ENCODE results near the gene OGN. TPM values are rescaled to one million over a fixed set of nuclear protein-coding genes. Genes with fewer than 3 reads are reported as not detected.

OGN gene
- total RNA-seq, 1 experiment from 2014 or later: not detected

- no peaks in the 10 kb centered on the region for H3K23me2 ChIP-seq (ENCODE audit: insufficient read length, low read depth, low read length, poor library complexity, severe bottlenecking)
- no peaks in the 10 kb centered on the region for H3K4me1 Mint-ChIP-seq
- H2AK5ac ChIP-seq (ENCODE audit: insufficient read length, low read length): no peak overlapping the region
- no peak overlapping the region for H4K8ac ChIP-seq (replicated peaks; ENCODE audit: insufficient read length, low read depth, low read length)
- no peaks in the 10 kb centered on the region for H3K27me3 ChIP-seq (ENCODE audit: insufficient read depth, low read length)
- H3T11ph ChIP-seq (ENCODE audit: low read length): no peak overlapping the region
- no peak overlapping the region for H2BK12ac ChIP-seq (ENCODE audit: insufficient read length, low read depth, low read length)
- no peak overlapping the region for H3K9ac ChIP-seq (ENCODE audit: extremely low read depth, insufficient read length, low read length)
- no peak overlapping the region for H4K91ac ChIP-seq (ENCODE audit: insufficient read length, low read depth, low read length)
- H3K27ac ChIP-seq (ENCODE audit: insufficient read length, low read depth, low read length): no peak overlapping the region
- no peaks in the 10 kb centered on the region for H3K4me1 ChIP-seq (ENCODE audit: insufficient read depth, low read length)
- no peaks in the 10 kb centered on the region for H3K9me3 Mint-ChIP-seq
- H3K4me3 Mint-ChIP-seq: no peak overlapping the region
- no peak overlapping the region for H3K4ac ChIP-seq (ENCODE audit: low read depth, low read length)
- H3K27me3 Mint-ChIP-seq (ENCODE audit: low read depth): no peaks in the 10 kb centered on the region
- H3K4me2 ChIP-seq (ENCODE audit: insufficient read depth, insufficient read length, low read length): no peak overlapping the region
- no peak overlapping the region for H2BK120ac ChIP-seq (ENCODE audit: low read depth, low read length, poor library complexity, severe bottlenecking)
- no peak overlapping the region for H2BK15ac ChIP-seq (ENCODE audit: low read depth, low read length)
- no peaks in the 10 kb centered on the region for H3K79me2 ChIP-seq (ENCODE audit: insufficient read depth, low read length)
- H3K14ac ChIP-seq (ENCODE audit: insufficient read depth, low read length): no peak overlapping the region
- H3K18ac ChIP-seq (ENCODE audit: insufficient read length, low read depth, low read length): no peak overlapping the region
- H3K27ac Mint-ChIP-seq: no peak overlapping the region
- WGBS (ENCODE audit: extremely low coverage, insufficient read length, low lambda C conversion rate): no CpG with 5 or more reads among the region's 5 CpGs
- TF ChIP-seq CTCF (conservative IDR thresholded peaks at IDR 0.05): peak; percentile 31; the same call in 2 of the 3 replicates
- H3K23ac ChIP-seq (ENCODE audit: insufficient read length, low read depth, low read length): no peak overlapping the region
- H3K56ac ChIP-seq (ENCODE audit: insufficient read length, low read depth, low read length): no peak overlapping the region
- DNase-seq: no peak
- no peaks in the 10 kb centered on the region for H3K9me3 ChIP-seq (ENCODE audit: control insufficient read depth, low read depth, low read length)
- H3K36me3 Mint-ChIP-seq (ENCODE audit: insufficient read depth in 1 of 3, low read depth in 3 of 3): no peaks in the 10 kb centered on the region
- no peaks in the 10 kb centered on the region for H3K79me1 ChIP-seq (ENCODE audit: insufficient read depth, low read depth, low read length, poor library complexity, severe bottlenecking)
- H2AFZ ChIP-seq (ENCODE audit: low read length): no peak overlapping the region
- no peak overlapping the region for H2BK5ac ChIP-seq (ENCODE audit: insufficient read length, low read length)
- no peak overlapping the region for H4K5ac ChIP-seq (ENCODE audit: insufficient read length, low read depth, low read length)
- no peak overlapping the region for H2BK20ac ChIP-seq (ENCODE audit: low read depth, low read length, poor library complexity, severe bottlenecking)
- H4K20me1 ChIP-seq (ENCODE audit: control insufficient read depth, insufficient read depth, insufficient read length): no peaks in the 10 kb centered on the region
Observed at GRCh38 chr9:92438900-92439526, 34.6 kb upstream of the OGN start.

All from H9 (cell line).